Measurements from ENCODE around the gene KRTAP5-4. TPM values are rescaled to one million over a fixed set of nuclear protein-coding genes. Genes with fewer than 3 reads are reported as not detected.
"Not testable (repeated sequence)": the region's sequence is repeated elsewhere in the genome, so short reads cannot be mapped to it uniquely, and the experiment has no call there.

Gene KRTAP5-4
- total RNA-seq, 2 donors from 2014 or later: not detected

GRCh38 chr11:1624621-1625020 is 2.7 kb upstream of the KRTAP5-4 start:
- ATAC-seq (ENCODE audit: insufficient number of reproducible peaks, low FRiP score, low read depth): no peak
- Histone ChIP-seq H3K27ac (no peak overlapping the region), H3K36me3 (no peaks in the 10 kb centered on the region), H3K9me3 (no peaks in the 10 kb centered on the region), H3K4me3 (no peak overlapping the region), H3K4me1 (ENCODE audit: control insufficient read depth in 1 of 2, low read depth in 2 of 2) (no peaks in the 10 kb centered on the region), H3K27me3 (replicated peaks; ENCODE audit: insufficient read depth) (no peaks in the 10 kb centered on the region)
- DNase-seq (ENCODE audit: low spot score): no peak
- TF ChIP-seq CTCF (IDR thresholded peaks at IDR 0.05): no peak

- ATAC-seq (ENCODE audit: insufficient number of reproducible peaks, low FRiP score, low read depth) (no peak), DNase-seq (ENCODE audit: low spot score) (no peak)
- no peak for TF ChIP-seq CTCF (IDR thresholded peaks at IDR 0.05)
- no peak overlapping the region for H3K4me3 ChIP-seq
- H3K4me1 ChIP-seq (ENCODE audit: control insufficient read depth in 1 of 2, low read depth in 2 of 2): no peaks in the 10 kb centered on the region
- no peaks in the 10 kb centered on the region for H3K9me3 ChIP-seq
- no peaks in the 10 kb centered on the region for H3K36me3 ChIP-seq
- no peak overlapping the region for H3K27ac ChIP-seq
- no peaks in the 10 kb centered on the region for H3K27me3 ChIP-seq (replicated peaks; ENCODE audit: insufficient read depth)
Measured at GRCh38 chr11:1623716-1624115, 1.8 kb upstream of the KRTAP5-4 start.

- no peaks in the 10 kb centered on the region for H3K4me1 ChIP-seq (ENCODE audit: control insufficient read depth in 1 of 2, low read depth in 2 of 2)
- no peaks in the 10 kb centered on the region for H3K27me3 ChIP-seq (replicated peaks; ENCODE audit: insufficient read depth)
- no peak overlapping the region for H3K4me3 ChIP-seq
- no peak overlapping the region for H3K27ac ChIP-seq
- TF ChIP-seq CTCF (IDR thresholded peaks at IDR 0.05): no peak
- ATAC-seq (ENCODE audit: insufficient number of reproducible peaks, low FRiP score, low read depth) (no peak), DNase-seq (ENCODE audit: low spot score) (no peak)
- no peaks in the 10 kb centered on the region for H3K9me3 ChIP-seq
- no peaks in the 10 kb centered on the region for H3K36me3 ChIP-seq
Measured at GRCh38 chr11:1619449-1619848, 2.5 kb downstream of the KRTAP5-4 start.

GRCh38 chr11:1618231-1618630 is 3.7 kb downstream of the KRTAP5-4 start:
- Histone ChIP-seq H3K27me3 (replicated peaks; ENCODE audit: insufficient read depth) (no peaks in the 10 kb centered on the region), H3K4me3 (no peak overlapping the region), H3K36me3 (no peaks in the 10 kb centered on the region), H3K9me3 (no peaks in the 10 kb centered on the region), H3K27ac (no peak overlapping the region), H3K4me1 (ENCODE audit: control insufficient read depth in 1 of 2, low read depth in 2 of 2) (no peaks in the 10 kb centered on the region)
- ATAC-seq (ENCODE audit: insufficient number of reproducible peaks, low FRiP score, low read depth) (no peak), DNase-seq (ENCODE audit: low spot score) (no peak)
- no peak for TF ChIP-seq CTCF (IDR thresholded peaks at IDR 0.05)

GRCh38 chr11:1608363-1608762 is 13.6 kb downstream of the KRTAP5-4 start, which contains the start of gene KRTAP5-3:
Gene KRTAP5-3 (minus strand): TSS chr11:1608463. CDS start chr11:1608385, 78 bp downstream.
- Histone ChIP-seq H3K4me1 (ENCODE audit: control insufficient read depth in 1 of 2, low read depth in 2 of 2) (no peaks in the 10 kb centered on the region), H3K27me3 (replicated peaks; ENCODE audit: insufficient read depth) (no peaks in the 10 kb centered on the region), H3K27ac (no peak within 1 kb of the TSS), H3K4me3 (no peak within 1 kb of the TSS), H3K9me3 (no peaks in the 10 kb centered on the region), H3K36me3 (no peaks in the 10 kb centered on the region)
- no peak for TF ChIP-seq CTCF (IDR thresholded peaks at IDR 0.05)
- ATAC-seq (ENCODE audit: insufficient number of reproducible peaks, low FRiP score, low read depth) (no peak), DNase-seq (ENCODE audit: low spot score) (no peak)

GRCh38 chr11:1607901-1608300 is 14.0 kb downstream of the KRTAP5-4 start:
- not testable (repeated sequence) for H3K27me3 ChIP-seq (replicated peaks; ENCODE audit: insufficient read depth); DNase-seq (ENCODE audit: low spot score); H3K4me1 ChIP-seq (ENCODE audit: control insufficient read depth in 1 of 2, low read depth in 2 of 2); H3K27ac ChIP-seq; ATAC-seq (ENCODE audit: insufficient number of reproducible peaks, low FRiP score, low read depth); H3K9me3 ChIP-seq; H3K4me3 ChIP-seq; H3K36me3 ChIP-seq

- not testable (repeated sequence) for DNase-seq (ENCODE audit: low spot score); ATAC-seq (ENCODE audit: insufficient number of reproducible peaks, low FRiP score, low read depth)
Measured at GRCh38 chr11:1607156-1607845, 14.6 kb downstream of the KRTAP5-4 start.

GRCh38 chr11:1605923-1606322 is 16.0 kb downstream of the KRTAP5-4 start:
- not testable (repeated sequence) for H3K27me3 ChIP-seq (replicated peaks; ENCODE audit: insufficient read depth); ATAC-seq (ENCODE audit: insufficient number of reproducible peaks, low FRiP score, low read depth); H3K27ac ChIP-seq; H3K4me3 ChIP-seq; H3K36me3 ChIP-seq; H3K4me1 ChIP-seq (ENCODE audit: control insufficient read depth in 1 of 2, low read depth in 2 of 2); DNase-seq (ENCODE audit: low spot score); H3K9me3 ChIP-seq

More at GRCh38 chr11:1607156-1607845, 14.6 kb downstream of the KRTAP5-4 start:
- not testable (repeated sequence) for H3K36me3 ChIP-seq; H3K4me3 ChIP-seq; H3K27ac ChIP-seq; H3K4me1 ChIP-seq (ENCODE audit: control insufficient read depth in 1 of 2, low read depth in 2 of 2); H3K9me3 ChIP-seq; H3K27me3 ChIP-seq (replicated peaks; ENCODE audit: insufficient read depth)

Data from thoracic aorta (tissue), 2 donors.